SK-N-SH (cell line): ENCODE data around the gene A2M. TPM values are rescaled to one million over a fixed set of nuclear protein-coding genes. Genes with fewer than 3 reads are reported as not detected.

Experiments
- CTCF ChIA-PET: fragments of 300-600, 350-600 bp; formaldehyde crosslinking; extraction: SDS; loops from one replicate; lab custom pipeline; 2021; lab: Yijun Ruan, JAX
- POLR2A ChIA-PET: fragments of 350-600 bp; sonication (Branson Sonifier 250); formaldehyde crosslinking; extraction: SDS; loops from one replicate; lab custom pipeline; 2020; ENCODE audit warnings: antibody characterized with exemption, inconsistent platforms; lab: Yijun Ruan, JAX
- DNase-seq: peaks from one replicate; pipeline ENCODE4 v3.0.0; 2012
- H2AFZ ChIP-seq: fragments of 200-600 bp; sonication (generic); 2 replicates; pipeline ENCODE4 v1.8.1; 2016; ENCODE audit warnings: antibody characterized with exemption, mild to moderate bottlenecking, low read depth
- H3F3A ChIP-seq: fragments of 200-600 bp; sonication (generic); replicated peaks from 2 replicates; pipeline ENCODE3; 2016; ENCODE audit warnings: antibody characterized with exemption, mild to moderate bottlenecking; ENCODE audit not compliant: insufficient read depth
- H3K27ac ChIP-seq, 2 experiments: fragments of 200-500 bp in 1 of 2; fragments of 200-600 bp in 1 of 2; sonication (Bioruptor generic) in 1 of 2; sonication (generic), shearing (Covaris generic) in 1 of 2; 2 replicates each; pipeline versions ENCODE4 v1.5.1 to v1.6.1; 2014 to 2016; ENCODE audit warnings: low read depth in 2 of 2, inconsistent platforms in 1 of 2, low read length in 1 of 2, mild to moderate bottlenecking in 1 of 2, mixed read lengths in 1 of 2
- H3K27me3 ChIP-seq: fragments of 200-600 bp; sonication (generic), shearing (Covaris generic); 2 replicates; pipeline ENCODE4 v1.6.1; 2016; ENCODE audit warnings: mixed run types; ENCODE audit not compliant: insufficient read depth
- H3K36me3 ChIP-seq, 2 experiments: fragments of 200-500 bp in 1 of 2; fragments of 200-600 bp in 1 of 2; sonication (Bioruptor generic) in 1 of 2; sonication (generic) in 1 of 2; replicated peaks in 1 of 2; 2 replicates each; pipeline versions ENCODE3 to v1.5.1; 2014 to 2016; ENCODE audit warnings: low read length in 1 of 2, mild to moderate bottlenecking in 1 of 2; ENCODE audit not compliant: insufficient read depth in 2 of 2, control insufficient read depth in 1 of 2
- H3K4me1 ChIP-seq, 2 experiments: fragments of 200-500 bp in 1 of 2; fragments of 200-600 bp in 1 of 2; sonication (Bioruptor generic) in 1 of 2; sonication (generic), shearing (Covaris generic) in 1 of 2; 2 replicates each; pipeline versions ENCODE4 v1.5.1 to v1.6.1; 2014 to 2016; ENCODE audit warnings: low read depth in 1 of 2, low read length in 1 of 2, mixed run types in 1 of 2; ENCODE audit not compliant: insufficient read depth in 2 of 2, control insufficient read depth in 1 of 2
- H3K4me2 ChIP-seq: fragments of 200-600 bp; sonication (generic), shearing (Covaris generic); 2 replicates; pipeline ENCODE4 v1.6.1; 2017; ENCODE audit warnings: mixed run types
- H3K4me3 ChIP-seq, 2 experiments: fragments of 200-500 bp in 1 of 2; fragments of 200-600 bp in 1 of 2; sonication (Bioruptor generic) in 1 of 2; sonication (generic), shearing (Covaris generic) in 1 of 2; 2 replicates each; pipeline versions ENCODE4 v1.5.1 to v1.8.1; 2014 to 2016; ENCODE audit warnings: low read depth in 2 of 2, inconsistent platforms in 1 of 2, low read length in 1 of 2, mild to moderate bottlenecking in 1 of 2, mixed read lengths in 1 of 2, moderate library complexity in 1 of 2
- H3K79me2 ChIP-seq: fragments of 200-600 bp; sonication (generic); 2 replicates; pipeline ENCODE4 v1.8.1; 2017; ENCODE audit warnings: mild to moderate bottlenecking; ENCODE audit not compliant: insufficient read depth
- H3K9ac ChIP-seq: fragments of 200-600 bp; sonication (generic); 2 replicates; pipeline ENCODE4 v1.6.1; 2017; ENCODE audit warnings: mixed run types
- H3K9me2 ChIP-seq: fragments of 200-600 bp; sonication (generic); 2 replicates; pipeline ENCODE4 v1.6.1; 2017; ENCODE audit warnings: mixed run types
- H3K9me3 ChIP-seq: fragments of 200-600 bp; sonication (generic); 2 replicates; pipeline ENCODE4 v1.6.1; 2017; ENCODE audit warnings: mixed run types, mild to moderate bottlenecking, moderate library complexity
- H4K20me1 ChIP-seq: fragments of 200-600 bp; sonication (generic); 2 replicates; pipeline ENCODE4 v1.6.1; 2017; ENCODE audit warnings: mild to moderate bottlenecking, mixed run types; ENCODE audit not compliant: insufficient read depth
- CHD2 ChIP-seq: fragments of 150-350 bp; IDR thresholded peaks from 2 replicates; pipeline ENCODE4 v1.6.1; 2018; ENCODE audit warnings: low read length; ENCODE audit not compliant: partially characterized antibody
- EZH2phosphoT487 ChIP-seq: fragments of 200-600 bp; sonication (generic); IDR thresholded peaks from 2 replicates; pipeline ENCODE4 v1.6.1; 2017; ENCODE audit warnings: low read depth, mixed run types, mild to moderate bottlenecking, antibody characterized with exemption, moderate library complexity, borderline replicate concordance
- FOXJ3 ChIP-seq: sonication (generic); formaldehyde crosslinking; IDR thresholded peaks from 2 replicates; pipeline ENCODE4 v1.5.1; 2020; ENCODE audit warnings: mild to moderate bottlenecking, missing genetic modification reagents
- FOXM1 ChIP-seq: IDR thresholded peaks from 2 replicates; pipeline ENCODE4 v1.4.0; 2012; ENCODE audit warnings: low read depth, mild to moderate bottlenecking
- GABPA ChIP-seq: IDR thresholded peaks from 2 replicates; pipeline ENCODE4 v1.4.0; 2012; ENCODE audit warnings: low read depth, mild to moderate bottlenecking
- GATA2 ChIP-seq: sonication (generic); formaldehyde crosslinking; IDR thresholded peaks from 2 replicates; pipeline ENCODE4 v1.5.0; 2020; ENCODE audit warnings: mild to moderate bottlenecking, missing genetic modification reagents
- JUND ChIP-seq: IDR thresholded peaks from 2 replicates; pipeline ENCODE4 v1.4.0; 2012
- MEF2A ChIP-seq: IDR thresholded peaks from 2 replicates; pipeline ENCODE4 v1.4.0; 2012; ENCODE audit warnings: low read depth, borderline replicate concordance
- MXI1 ChIP-seq: IDR thresholded peaks from 2 replicates; pipeline ENCODE4 v1.6.1; 2012; ENCODE audit warnings: mild to moderate bottlenecking, low read depth, low read length, improper control_type of control experiment
- POLR2AphosphoS5 ChIP-seq: IDR thresholded peaks from 2 replicates; pipeline ENCODE4 v1.6.1; 2012; ENCODE audit warnings: low read depth, low read length
- RAD21 ChIP-seq: IDR thresholded peaks from 2 replicates; pipeline ENCODE4 v1.6.1; 2012; ENCODE audit warnings: mild to moderate bottlenecking, low read length
- RFX5 ChIP-seq: IDR thresholded peaks from 2 replicates; pipeline ENCODE4 v1.6.1; 2012; ENCODE audit warnings: mild to moderate bottlenecking, improper control_type of control experiment, low read length
- SMC3 ChIP-seq: IDR thresholded peaks from 2 replicates; pipeline ENCODE4 v1.6.1; 2012; ENCODE audit warnings: low read depth, low read length, improper control_type of control experiment
- TEAD4 ChIP-seq: IDR thresholded peaks from 2 replicates; pipeline ENCODE4 v1.4.0; 2012; ENCODE audit warnings: mild to moderate bottlenecking, borderline replicate concordance; ENCODE audit not compliant: insufficient read depth
- YY1 ChIP-seq: IDR thresholded peaks from 2 replicates; pipeline ENCODE4 v1.4.0; 2012; ENCODE audit warnings: low read depth, mild to moderate bottlenecking
- WGBS: methylation state at CpG from one replicate; pipeline ENCODE4 v1.1.6; 2017; ENCODE audit warnings: low lambda C conversion rate; 5-methylcytosine and 5-hydroxymethylcytosine counted together
- polyA plus RNA-seq, 3 experiments: library from polyadenylated mRNA; depleted of rRNA; stranded (reverse); fragments of >200 nt; gene quantifications; 2 replicates each; pipeline ENCODE4 v1.2.3, GENCODE V29; 2012
- TF ChIP-seq, protein P1 (sequence below): IDR thresholded peaks from 2 replicates; pipeline ENCODE4 v1.4.0; 2012; ENCODE audit warnings: low read depth
- TF ChIP-seq, protein P2 (sequence below): IDR thresholded peaks from 2 replicates; pipeline ENCODE4 v1.4.0; 2012; ENCODE audit warnings: low read depth, borderline replicate concordance
- TF ChIP-seq, protein P3 (sequence below): IDR thresholded peaks from 2 replicates; pipeline ENCODE4; 2012
- TF ChIP-seq, protein P4 (sequence below): fragments of 150-350 bp; IDR thresholded peaks from 2 replicates; pipeline ENCODE4 v1.6.1; 2017; ENCODE audit warnings: antibody characterized with exemption, low read length, low read depth, borderline replicate concordance

Gene A2M
- polyA plus RNA-seq, 1 of the 3 experiments (the other 2 are of a cell fraction), result not detected

DNA sequence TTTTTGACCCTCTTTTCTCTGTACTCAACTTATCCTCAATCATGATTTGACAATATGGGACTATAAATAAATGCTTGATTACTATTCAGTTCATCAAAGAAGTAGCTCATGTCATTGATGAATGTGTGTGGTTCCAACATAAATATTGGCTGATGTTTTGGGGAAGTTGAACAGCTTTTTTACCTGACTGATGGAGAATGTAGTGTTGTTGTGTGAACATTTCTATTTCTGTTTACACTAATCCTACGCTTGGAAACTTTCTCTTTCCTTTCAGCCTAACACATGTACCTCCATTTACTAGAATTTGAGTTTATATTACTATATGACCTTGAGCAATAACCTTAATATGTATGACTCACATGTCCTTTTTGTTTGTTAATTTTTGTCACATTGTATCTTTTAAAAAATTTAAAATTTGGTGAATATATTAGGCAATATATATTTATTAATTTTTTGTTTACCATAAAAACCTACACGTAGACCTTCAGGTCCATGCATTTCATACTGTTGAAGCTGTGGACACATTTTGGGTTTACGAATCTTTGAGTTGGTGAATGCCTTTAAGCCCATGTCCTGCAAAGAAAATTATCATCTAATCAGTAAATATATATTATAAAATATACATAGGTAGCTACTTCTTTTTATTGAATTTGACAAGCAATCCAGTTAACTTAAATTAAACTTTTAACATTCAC is 21.1 kb downstream of the A2M start:
- no peak for DNase-seq
- Histone ChIP-seq H3K9me3 (no peaks in the 10 kb centered on the region), H3K4me1 (no peaks in the 10 kb centered on the region), H3K27ac (no peak overlapping the region), H3K27me3 (no peaks in the 10 kb centered on the region), H3K79me2 (no peaks in the 10 kb centered on the region), H3K9ac (no peak overlapping the region), H3K4me2 (no peak overlapping the region), H2AFZ (no peak overlapping the region), H3K36me3 (no peaks in the 10 kb centered on the region), H3F3A (no peaks in the 10 kb centered on the region), H3K4me3 (no peak overlapping the region), H3K9me2 (no peaks in the 10 kb centered on the region), H4K20me1 (no peaks in the 10 kb centered on the region)
- TF ChIP-seq GABPA (no peak), MEF2A (no peak), RAD21 (no peak), YY1 (no peak), GATA2 (CRISPR knock-in tag) (no peak)
- TF ChIP-seq, protein P1, sequence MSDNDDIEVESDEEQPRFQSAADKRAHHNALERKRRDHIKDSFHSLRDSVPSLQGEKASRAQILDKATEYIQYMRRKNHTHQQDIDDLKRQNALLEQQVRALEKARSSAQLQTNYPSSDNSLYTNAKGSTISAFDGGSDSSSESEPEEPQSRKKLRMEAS, result no peak
- ChIA-PET CTCF (interaction anchor here (0.9 to 1.4 kb wide), 2 partner anchors 30 to 45 kb away, joined by 3 to 4 read pairs; no protein-coding TSS in a partner anchor), POLR2A (no interaction called here)
- 39% methylated on average over 3 of the region's 3 CpGs for WGBS

DNA sequence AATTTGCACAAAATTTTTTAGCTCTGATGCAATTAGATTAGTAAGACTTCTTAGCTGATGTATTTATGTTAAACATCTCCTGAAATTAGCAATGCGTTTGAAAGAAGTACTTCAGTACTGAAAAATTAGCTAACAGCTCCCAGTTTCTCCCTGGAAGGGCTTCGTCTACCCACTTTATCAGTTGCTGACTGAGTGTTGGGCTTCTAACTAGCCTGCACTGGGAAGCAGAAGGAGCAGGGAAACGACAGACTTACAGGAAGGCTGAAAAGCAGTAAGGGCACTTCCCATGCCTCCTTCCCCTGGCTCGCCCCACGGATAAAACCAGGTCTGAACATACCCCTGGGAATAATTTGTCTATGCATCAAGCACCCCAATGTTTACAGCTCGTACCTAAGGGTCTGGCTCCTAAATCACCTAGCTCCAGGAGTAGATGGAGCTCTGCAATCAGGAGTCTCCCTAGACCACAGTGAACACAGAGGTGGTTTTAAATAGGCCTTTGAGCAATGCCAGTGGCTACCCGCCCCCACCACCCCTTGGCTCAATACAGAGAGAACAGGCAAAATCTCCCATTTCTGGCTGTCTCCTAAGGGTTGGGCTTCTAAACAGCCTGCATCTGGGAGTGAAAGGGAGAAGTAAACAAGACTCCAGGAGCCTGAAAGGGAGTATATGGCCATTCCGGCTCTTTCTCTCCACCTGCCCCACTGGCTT is 23.7 kb downstream of the A2M start:
- 51% methylated on average over 8 of the region's 8 CpGs for WGBS
- H4K20me1 ChIP-seq, result no peaks in the 10 kb centered on the region
- H3K27ac ChIP-seq, result no peak overlapping the region
- ChIA-PET POLR2A (no interaction called here), CTCF (no interaction called here)
- no peak overlapping the region for H3K4me3 ChIP-seq
- no peaks in the 10 kb centered on the region for H3K9me2 ChIP-seq
- H3K36me3 ChIP-seq, result no peaks in the 10 kb centered on the region
- no peaks in the 10 kb centered on the region for H3K4me1 ChIP-seq
- H3K79me2 ChIP-seq, result no peaks in the 10 kb centered on the region
- no peak overlapping the region for H2AFZ ChIP-seq
- no peaks in the 10 kb centered on the region for H3F3A ChIP-seq
- DNase-seq, result no peak
- no peaks in the 10 kb centered on the region for H3K9me3 ChIP-seq
- H3K9ac ChIP-seq, result no peak overlapping the region
- no peak overlapping the region for H3K4me2 ChIP-seq
- no peaks in the 10 kb centered on the region for H3K27me3 ChIP-seq
- TF ChIP-seq SMC3 (no peak), FOXJ3 (no peak), RFX5 (no peak), MXI1 (no peak), JUND (no peak), YY1 (no peak), FOXM1 (no peak), EZH2phosphoT487 (no peak), RAD21 (no peak), TEAD4 (no peak), CHD2 (no peak), POLR2AphosphoS5 (no peak)
- TF ChIP-seq, protein P2, sequence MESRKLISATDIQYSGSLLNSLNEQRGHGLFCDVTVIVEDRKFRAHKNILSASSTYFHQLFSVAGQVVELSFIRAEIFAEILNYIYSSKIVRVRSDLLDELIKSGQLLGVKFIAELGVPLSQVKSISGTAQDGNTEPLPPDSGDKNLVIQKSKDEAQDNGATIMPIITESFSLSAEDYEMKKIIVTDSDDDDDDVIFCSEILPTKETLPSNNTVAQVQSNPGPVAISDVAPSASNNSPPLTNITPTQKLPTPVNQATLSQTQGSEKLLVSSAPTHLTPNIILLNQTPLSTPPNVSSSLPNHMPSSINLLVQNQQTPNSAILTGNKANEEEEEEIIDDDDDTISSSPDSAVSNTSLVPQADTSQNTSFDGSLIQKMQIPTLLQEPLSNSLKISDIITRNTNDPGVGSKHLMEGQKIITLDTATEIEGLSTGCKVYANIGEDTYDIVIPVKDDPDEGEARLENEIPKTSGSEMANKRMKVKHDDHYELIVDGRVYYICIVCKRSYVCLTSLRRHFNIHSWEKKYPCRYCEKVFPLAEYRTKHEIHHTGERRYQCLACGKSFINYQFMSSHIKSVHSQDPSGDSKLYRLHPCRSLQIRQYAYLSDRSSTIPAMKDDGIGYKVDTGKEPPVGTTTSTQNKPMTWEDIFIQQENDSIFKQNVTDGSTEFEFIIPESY, result no peak
- TF ChIP-seq, protein P1, result no peak
- TF ChIP-seq, protein P3, sequence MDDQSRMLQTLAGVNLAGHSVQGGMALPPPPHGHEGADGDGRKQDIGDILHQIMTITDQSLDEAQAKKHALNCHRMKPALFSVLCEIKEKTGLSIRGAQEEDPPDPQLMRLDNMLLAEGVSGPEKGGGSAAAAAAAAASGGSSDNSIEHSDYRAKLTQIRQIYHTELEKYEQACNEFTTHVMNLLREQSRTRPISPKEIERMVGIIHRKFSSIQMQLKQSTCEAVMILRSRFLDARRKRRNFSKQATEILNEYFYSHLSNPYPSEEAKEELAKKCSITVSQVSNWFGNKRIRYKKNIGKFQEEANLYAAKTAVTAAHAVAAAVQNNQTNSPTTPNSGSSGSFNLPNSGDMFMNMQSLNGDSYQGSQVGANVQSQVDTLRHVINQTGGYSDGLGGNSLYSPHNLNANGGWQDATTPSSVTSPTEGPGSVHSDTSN, result no peak
- TF ChIP-seq, protein P4, sequence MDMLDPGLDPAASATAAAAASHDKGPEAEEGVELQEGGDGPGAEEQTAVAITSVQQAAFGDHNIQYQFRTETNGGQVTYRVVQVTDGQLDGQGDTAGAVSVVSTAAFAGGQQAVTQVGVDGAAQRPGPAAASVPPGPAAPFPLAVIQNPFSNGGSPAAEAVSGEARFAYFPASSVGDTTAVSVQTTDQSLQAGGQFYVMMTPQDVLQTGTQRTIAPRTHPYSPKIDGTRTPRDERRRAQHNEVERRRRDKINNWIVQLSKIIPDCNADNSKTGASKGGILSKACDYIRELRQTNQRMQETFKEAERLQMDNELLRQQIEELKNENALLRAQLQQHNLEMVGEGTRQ, result no peak
